CD4-positive, CD25-positive, alpha-beta regulatory T cell (primary cell): ENCODE measurements around the gene ZNF276. TPM values are rescaled to one million over a fixed set of nuclear protein-coding genes. Genes with fewer than 3 reads are reported as not detected.

Source experiments
- ATAC-seq, 2 donors: fragments of 150-1000 bp; cut with Tn5 transposase; one replicate each; pipeline ENCODE4 v1.10.0; 2021; ENCODE audit warnings: low read depth in 2 of 2, moderate number of reproducible peaks in 2 of 2, moderate library complexity in 1 of 2
- DNase-seq, 3 donors: peaks; one replicate each; pipeline versions ENCODE4 v3.0.0 to v3.0.0-alpha.2; 2012 to 2022; ENCODE audit warnings: mixed read lengths in 1 of 3
- H3K27ac ChIP-seq: one replicate; pipeline ENCODE4 v1.7.0; 2013; ENCODE audit warnings: mild to moderate bottlenecking, low read length; ENCODE audit not compliant: insufficient read depth, poor library complexity, severe bottlenecking
- H3K27me3 ChIP-seq: one replicate; pipeline ENCODE4 v1.7.0; 2013; ENCODE audit warnings: low read length; ENCODE audit not compliant: control insufficient read depth, insufficient read depth
- H3K36me3 ChIP-seq: one replicate; pipeline ENCODE4 v1.7.0; 2013; ENCODE audit warnings: mild to moderate bottlenecking, low read length, moderate library complexity; ENCODE audit not compliant: control insufficient read depth, insufficient read depth
- H3K4me1 ChIP-seq: 2 replicates; pipeline ENCODE4 v1.7.0; 2013; ENCODE audit warnings: mild to moderate bottlenecking, low read length; ENCODE audit not compliant: insufficient read depth, control insufficient read depth, poor library complexity, severe bottlenecking
- H3K4me3 ChIP-seq: one replicate; pipeline ENCODE4 v1.7.0; 2013; ENCODE audit warnings: low read depth, mild to moderate bottlenecking, low read length, moderate library complexity
- H3K9me3 ChIP-seq, 2 experiments: 1 replicate in 1 of 2; 2 replicates in 1 of 2; pipeline ENCODE4 v1.7.0; 2013; ENCODE audit warnings: low read length in 2 of 2, mild to moderate bottlenecking in 1 of 2, moderate library complexity in 1 of 2; ENCODE audit not compliant: control insufficient read depth in 2 of 2
- H3K27ac Mint-ChIP-seq, 3 donors: one replicate each; pipeline ENCODE4 v1.8.0; 2020 to 2022; ENCODE audit warnings: mild to moderate bottlenecking in 3 of 3, mixed read lengths in 3 of 3, moderate library complexity in 2 of 3
- H3K27me3 Mint-ChIP-seq: one replicate; pipeline ENCODE4 v1.8.0; 2022; ENCODE audit warnings: mild to moderate bottlenecking, mixed read lengths
- H3K36me3 Mint-ChIP-seq: one replicate; pipeline ENCODE4 v1.8.0; 2020; ENCODE audit warnings: mixed read lengths
- H3K4me1 Mint-ChIP-seq, 4 donors: one replicate each; pipeline ENCODE4 v1.8.0; 2020 to 2022; ENCODE audit warnings: mixed read lengths in 4 of 4, mild to moderate bottlenecking in 1 of 4
- H3K4me3 Mint-ChIP-seq, 4 donors: one replicate each; pipeline ENCODE4 v1.8.0; 2020 to 2022; ENCODE audit warnings: mild to moderate bottlenecking in 4 of 4, mixed read lengths in 4 of 4, moderate library complexity in 3 of 4
- H3K9me3 Mint-ChIP-seq, 7 donors: one replicate each; pipeline ENCODE4 v1.8.0; 2020 to 2022; ENCODE audit warnings: mixed read lengths in 7 of 7, mild to moderate bottlenecking in 3 of 7, moderate library complexity in 2 of 7
- polyA plus RNA-seq, 4 donors: library from polyadenylated mRNA; unstranded; fragments of 300-500 nt; fragmentation: Illumina TruSeq; gene quantifications; one replicate each; pipeline ENCODE4 v1.2.3, GENCODE V29; 2021
- total RNA-seq: library from RNA; stranded (reverse); gene quantifications from one replicate; pipeline ENCODE4 v1.2.3, GENCODE V29; 2022

Gene ZNF276
- total and polyA plus RNA-seq, 5 donors from 2014 or later = 15.5 to 108 (median 20.7) TPM

- Histone ChIP-seq H3K36me3 (peaks cover 43% of the 10 kb centered on the region), H3K4me3 (no peak overlapping the region), H3K9me3 (no peaks in the 10 kb centered on the region), H3K4me1 (no peaks in the 10 kb centered on the region), H3K27me3 (no peaks in the 10 kb centered on the region), H3K27ac (no peak overlapping the region)
- no peak overlapping the region for H3K4me3 Mint-ChIP-seq
- H3K27me3 Mint-ChIP-seq = no peaks in the 10 kb centered on the region
- peaks cover 0 to 1% (median 0%) of the 10 kb centered on the region in 7 donors for H3K9me3 Mint-ChIP-seq
- peaks cover 0 to 10% (median 5%) of the 10 kb centered on the region in 4 donors for H3K4me1 Mint-ChIP-seq
- peaks cover 4% of the 10 kb centered on the region for H3K36me3 Mint-ChIP-seq
- ATAC-seq (no peak), DNase-seq (no peak)
- peak overlapping the region in 1 of 3 donors; percentile 35 for H3K27ac Mint-ChIP-seq
Measured at GRCh38 chr16:89748076-89748475, 26.7 kb downstream of the ZNF276 start.

- H3K9me3 Mint-ChIP-seq = peaks cover 0 to 1% (median 0%) of the 10 kb centered on the region in 7 donors
- H3K27me3 ChIP-seq = no peaks in the 10 kb centered on the region
- H3K4me3 Mint-ChIP-seq = no peak overlapping the region
- no peak overlapping the region for H3K27ac ChIP-seq
- no peaks in the 10 kb centered on the region for H3K9me3 ChIP-seq
- no peak overlapping the region for H3K4me3 ChIP-seq
- H3K4me1 Mint-ChIP-seq = peaks cover 0 to 14% (median 5%) of the 10 kb centered on the region in 4 donors
- DNase-seq (no peak), ATAC-seq (no peak)
- peaks cover 4% of the 10 kb centered on the region for H3K36me3 Mint-ChIP-seq
- no peaks in the 10 kb centered on the region for H3K4me1 ChIP-seq
- H3K27ac Mint-ChIP-seq = peak overlapping the region in 1 of 3 donors; percentile 69
- no peaks in the 10 kb centered on the region for H3K27me3 Mint-ChIP-seq
- peaks cover 43% of the 10 kb centered on the region for H3K36me3 ChIP-seq
Measured at GRCh38 chr16:89748921-89749320, 27.6 kb downstream of the ZNF276 start.

- H3K27me3 ChIP-seq = no peaks in the 10 kb centered on the region
- no peak for ATAC-seq
- H3K36me3 Mint-ChIP-seq = peaks cover 4% of the 10 kb centered on the region
- H3K36me3 ChIP-seq = peaks cover 39% of the 10 kb centered on the region
- no peaks in the 10 kb centered on the region for H3K27me3 Mint-ChIP-seq
- H3K4me3 ChIP-seq = no peak overlapping the region
- DNase-seq = no peak
- no peaks in the 10 kb centered on the region for H3K4me1 ChIP-seq
- peaks cover 0 to 1% (median 0%) of the 10 kb centered on the region in 7 donors for H3K9me3 Mint-ChIP-seq
- H3K4me1 Mint-ChIP-seq = peaks cover 0 to 17% (median 3%) of the 10 kb centered on the region in 4 donors
- H3K4me3 Mint-ChIP-seq = no peak overlapping the region
- no peak overlapping the region for H3K27ac ChIP-seq
- no peaks in the 10 kb centered on the region for H3K9me3 ChIP-seq
- peak overlapping the region; percentile 62 to 96 (median 69) for H3K27ac Mint-ChIP-seq
Measured at GRCh38 chr16:89749637-89750036, 28.3 kb downstream of the ZNF276 start.

GRCh38 chr16:89759746-89760340, 38.5 kb downstream of the ZNF276 start:
- peaks cover 14% of the 10 kb centered on the region for H3K36me3 Mint-ChIP-seq
- H3K27ac Mint-ChIP-seq = peak overlapping the region; percentile 92 to 96 (median 95)

GRCh38 chr16:89761304-89761922, 40.1 kb downstream of the ZNF276 start:
- peaks cover 20% of the 10 kb centered on the region for H3K36me3 ChIP-seq
- Mint-ChIP-seq H3K27ac (peak overlapping the region; percentile 92 to 96 (median 95)), H3K4me3 (peak overlapping the region; percentile 85 to 96 (median 88)), H3K9me3 (no peaks in the 10 kb centered on the region), H3K4me1 (peaks cover 13 to 69% (median 38%) of the 10 kb centered on the region in 4 donors), H3K36me3 (peaks cover 14% of the 10 kb centered on the region), H3K27me3 (no peaks in the 10 kb centered on the region)
- ATAC-seq = no peak
- H3K27ac ChIP-seq = peak overlapping the region; percentile 75
- no peaks in the 10 kb centered on the region for H3K27me3 ChIP-seq
- H3K4me1 ChIP-seq = peaks cover 55% of the 10 kb centered on the region
- no peaks in the 10 kb centered on the region for H3K9me3 ChIP-seq
- peak overlapping the region; percentile 92 for H3K4me3 ChIP-seq
- DNase-seq = peak in 2 of 3 donors; percentile 44 to 63

More at GRCh38 chr16:89759746-89760340, 38.5 kb downstream of the ZNF276 start:
- H3K4me3 ChIP-seq = no peak overlapping the region
- no peak for ATAC-seq
- Mint-ChIP-seq H3K4me3 (peak overlapping the region in 3 of 4 donors; percentile 15 to 85 (median 74)), H3K4me1 (peaks cover 10 to 67% (median 39%) of the 10 kb centered on the region in 4 donors), H3K9me3 (no peaks in the 10 kb centered on the region), H3K27me3 (no peaks in the 10 kb centered on the region)
- peaks cover 47% of the 10 kb centered on the region for H3K4me1 ChIP-seq
- H3K27ac ChIP-seq = peak overlapping the region; percentile 21
- H3K27me3 ChIP-seq = no peaks in the 10 kb centered on the region
- peaks cover 20% of the 10 kb centered on the region for H3K36me3 ChIP-seq
- no peak for DNase-seq
- H3K9me3 ChIP-seq = no peaks in the 10 kb centered on the region

- DNase-seq = peak; percentile 16 to 86 (median 39)
- peaks cover 55% of the 10 kb centered on the region for H3K4me1 ChIP-seq
- peaks cover 1% of the 10 kb centered on the region for H3K36me3 ChIP-seq
- peak overlapping the region; percentile 93 to 96 (median 94) for H3K4me3 Mint-ChIP-seq
- H3K27me3 ChIP-seq = no peaks in the 10 kb centered on the region
- peak overlapping the region; percentile 93 to 98 (median 97) for H3K27ac Mint-ChIP-seq
- peak; percentile 74 to 79 for ATAC-seq
- peak overlapping the region; percentile 86 for H3K4me3 ChIP-seq
- H3K27me3 Mint-ChIP-seq = no peaks in the 10 kb centered on the region
- H3K9me3 Mint-ChIP-seq = no peaks in the 10 kb centered on the region
- H3K36me3 Mint-ChIP-seq = peaks cover 8% of the 10 kb centered on the region
- H3K27ac ChIP-seq = peak overlapping the region; percentile 75
- H3K9me3 ChIP-seq = no peaks in the 10 kb centered on the region
- H3K4me1 Mint-ChIP-seq = peaks cover 13 to 51% (median 29%) of the 10 kb centered on the region in 4 donors
Measured at GRCh38 chr16:89764711-89765201, 43.4 kb downstream of the ZNF276 start.

- Mint-ChIP-seq H3K9me3 (no peaks in the 10 kb centered on the region), H3K4me3 (peak overlapping the region; percentile 93 to 96 (median 94)), H3K27me3 (no peaks in the 10 kb centered on the region), H3K36me3 (peaks cover 4% of the 10 kb centered on the region), H3K4me1 (peaks cover 12 to 46% (median 29%) of the 10 kb centered on the region in 4 donors), H3K27ac (peak overlapping the region; percentile 93 to 98 (median 97))
- H3K27ac ChIP-seq = peak overlapping the region; percentile 75
- no peaks in the 10 kb centered on the region for H3K27me3 ChIP-seq
- peak in 1 of 3 donors; percentile 13 for DNase-seq
- H3K4me1 ChIP-seq = peaks cover 53% of the 10 kb centered on the region
- peak overlapping the region; percentile 86 for H3K4me3 ChIP-seq
- no peaks in the 10 kb centered on the region for H3K9me3 ChIP-seq
- peaks cover 3% of the 10 kb centered on the region for H3K36me3 ChIP-seq
- ATAC-seq = peak in 1 of 2 donors; percentile 4
Measured at GRCh38 chr16:89765292-89765830, 44.0 kb downstream of the ZNF276 start.
